Neural cell (in vitro differentiated cells): ENCODE measurements around the gene AHRR. TPM values are rescaled to one million over a fixed set of nuclear protein-coding genes. Genes with fewer than 3 reads are reported as not detected.

Experiments used
- H2AFZ ChIP-seq: fragments of 200-600, 300-800 bp; sonication (generic), shearing (Covaris generic); 2 replicates; pipeline ENCODE4 v1.6.0; 2014; ENCODE audit warnings: low read depth, mild to moderate bottlenecking, antibody characterized with exemption, low read length, moderate library complexity
- H3F3A ChIP-seq: fragments of 200-600 bp; shearing (Covaris generic); 2 replicates; pipeline ENCODE4 v1.6.1; 2016; ENCODE audit warnings: mild to moderate bottlenecking, moderate library complexity, mixed read lengths, antibody characterized with exemption, low read length; ENCODE audit not compliant: insufficient read depth, poor library complexity, severe bottlenecking
- H3K27ac ChIP-seq: fragments of 200-600, 300-800 bp; sonication (generic), shearing (Covaris generic); 2 replicates; pipeline ENCODE4 v1.5.1; 2014; ENCODE audit warnings: mild to moderate bottlenecking, low read length, moderate library complexity
- H3K27me3 ChIP-seq: fragments of 300-800, 200-600 bp; sonication (generic), shearing (Covaris generic); 2 replicates; pipeline ENCODE4 v1.6.0; 2014; ENCODE audit warnings: mild to moderate bottlenecking, low read depth, low read length, moderate library complexity; ENCODE audit not compliant: insufficient read depth
- H3K36me3 ChIP-seq: fragments of 300-800, 200-600 bp; sonication (generic), shearing (Covaris generic); 2 replicates; pipeline ENCODE4 v1.5.1; 2014; ENCODE audit warnings: mild to moderate bottlenecking, antibody characterized with exemption, low read length, moderate library complexity; ENCODE audit not compliant: insufficient read depth
- H3K4me2 ChIP-seq: fragments of 300-800, 200-600 bp; sonication (generic), shearing (Covaris generic); 2 replicates; pipeline ENCODE4 v1.6.0; 2014; ENCODE audit warnings: mild to moderate bottlenecking, low read length
- H3K4me3 ChIP-seq: fragments of 300-800, 200-600 bp; sonication (generic), shearing (Covaris generic); 2 replicates; pipeline ENCODE4 v1.5.1; 2014; ENCODE audit warnings: mild to moderate bottlenecking, low read length, moderate library complexity
- H3K79me2 ChIP-seq: fragments of 200-600 bp; shearing (Covaris generic); replicated peaks from 2 replicates; pipeline ENCODE4 v1.6.0; 2014; ENCODE audit warnings: mild to moderate bottlenecking, low read length, moderate library complexity; ENCODE audit not compliant: insufficient read depth
- H3K9ac ChIP-seq: fragments of 300-800, 200-600 bp; sonication (generic), shearing (Covaris generic); 2 replicates; pipeline ENCODE4 v1.6.1; 2016; ENCODE audit warnings: mild to moderate bottlenecking, low read length, mixed read lengths
- H3K9me2 ChIP-seq: fragments of 200-600 bp; shearing (Covaris generic); 2 replicates; pipeline ENCODE4 v1.6.1; 2016; ENCODE audit warnings: mild to moderate bottlenecking, low read length, mixed read lengths; ENCODE audit not compliant: insufficient read depth
- H3K9me3 ChIP-seq: fragments of 200-600, 300-800 bp; sonication (generic), shearing (Covaris generic); 2 replicates; pipeline ENCODE4 v1.6.1; 2016; ENCODE audit warnings: mild to moderate bottlenecking, mixed run types, low read length, moderate library complexity, mixed read lengths
- H4K20me1 ChIP-seq: fragments of 200-600 bp; shearing (Covaris generic); 2 replicates; pipeline ENCODE4 v1.6.1; 2016; ENCODE audit warnings: mild to moderate bottlenecking, mixed run types; ENCODE audit not compliant: insufficient read depth
- CTCF ChIP-seq: fragments of 450-650 bp; IDR thresholded peaks from 2 replicates; pipeline ENCODE4 v1.5.1; 2014; ENCODE audit warnings: antibody characterized with exemption, mild to moderate bottlenecking, moderate library complexity; ENCODE audit not compliant: poor library complexity, severe bottlenecking
- EP300 ChIP-seq: fragments of 450-650 bp; conservative IDR thresholded peaks from 2 replicates; pipeline ENCODE4 v1.6.1; 2014; ENCODE audit warnings: antibody characterized with exemption, mild to moderate bottlenecking, moderate library complexity; ENCODE audit not compliant: poor library complexity, severe bottlenecking
- EZH2 ChIP-seq: fragments of 200-600, 300-800 bp; shearing (Covaris generic), sonication (generic); IDR thresholded peaks from 2 replicates; pipeline ENCODE4 v1.6.1; 2014; ENCODE audit warnings: antibody characterized with exemption, low read length, borderline replicate concordance, mild to moderate bottlenecking; ENCODE audit not compliant: insufficient read depth, poor library complexity, severe bottlenecking
- MXI1 ChIP-seq: fragments of 450-650 bp; conservative IDR thresholded peaks from 2 replicates; pipeline ENCODE4 v1.6.1; 2014; ENCODE audit warnings: antibody characterized with exemption, mild to moderate bottlenecking; ENCODE audit not compliant: poor library complexity, severe bottlenecking
- POLR2AphosphoS5 ChIP-seq: IDR thresholded peaks from 2 replicates; pipeline ENCODE4 v1.6.1; 2012
- RAD21 ChIP-seq: fragments of 450-650 bp; conservative IDR thresholded peaks from 2 replicates; pipeline ENCODE4 v1.6.1; 2014; ENCODE audit warnings: antibody characterized with exemption, mild to moderate bottlenecking, moderate library complexity
- REST ChIP-seq: IDR thresholded peaks from 2 replicates; pipeline ENCODE4 v1.6.1; 2012; ENCODE audit warnings: borderline replicate concordance
- SMC3 ChIP-seq: fragments of 450-650 bp; conservative IDR thresholded peaks from 2 replicates; pipeline ENCODE4 v1.6.1; 2014; ENCODE audit warnings: antibody characterized with exemption, mild to moderate bottlenecking, moderate library complexity; ENCODE audit not compliant: poor library complexity
- TAF1 ChIP-seq: IDR thresholded peaks from 2 replicates; pipeline ENCODE4 v1.6.1; 2012; ENCODE audit warnings: low read depth
- polyA plus RNA-seq: library from polyadenylated mRNA; depleted of rRNA; stranded (reverse); fragments of >200 nt; gene quantifications from 2 replicates; pipeline ENCODE4 v1.2.3, GENCODE V29; 2014

The AHRR gene
- polyA plus RNA-seq, 1 donor from 2014 or later: 0.26 TPM

DNA sequence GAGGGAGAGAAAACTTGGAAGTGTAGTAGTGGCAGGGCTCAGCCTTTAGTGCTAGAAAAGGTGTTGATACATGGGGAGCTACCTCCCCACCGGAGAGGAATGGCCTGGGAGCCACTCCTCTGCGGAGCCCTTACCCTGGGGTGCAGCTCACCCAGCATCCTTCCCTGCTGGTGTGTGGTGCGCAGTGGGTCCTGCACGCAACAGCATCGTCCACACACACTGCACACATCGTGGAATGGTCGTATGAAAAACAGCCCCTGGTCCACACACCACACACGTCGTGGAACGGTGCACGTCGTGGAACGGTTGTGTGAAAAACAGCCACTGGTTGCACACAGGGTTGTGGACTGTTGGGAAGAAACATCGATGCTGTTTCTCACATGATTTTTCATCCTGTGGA lies 16.1 kb upstream of the AHRR start:
- no peaks in the 10 kb centered on the region for H3K9me2 ChIP-seq
- no peaks in the 10 kb centered on the region for H3K27me3 ChIP-seq
- H3K4me2 ChIP-seq: no peak overlapping the region
- no peaks in the 10 kb centered on the region for H3K9me3 ChIP-seq
- H3F3A ChIP-seq: no peaks in the 10 kb centered on the region
- no peak overlapping the region for H3K4me3 ChIP-seq
- H3K79me2 ChIP-seq: no peaks in the 10 kb centered on the region
- H3K36me3 ChIP-seq: no peaks in the 10 kb centered on the region
- H3K9ac ChIP-seq: no peak overlapping the region
- no peak for TF ChIP-seq SMC3
- TF ChIP-seq TAF1: no peak
- TF ChIP-seq CTCF: no peak
- TF ChIP-seq MXI1: no peak
- TF ChIP-seq RAD21: no peak
- TF ChIP-seq REST: no peak
- no peak for TF ChIP-seq EP300
- no peak for TF ChIP-seq POLR2AphosphoS5
- no peak for TF ChIP-seq EZH2
- H3K27ac ChIP-seq: no peak overlapping the region
- no peaks in the 10 kb centered on the region for H4K20me1 ChIP-seq
- H2AFZ ChIP-seq: no peak overlapping the region

DNA sequence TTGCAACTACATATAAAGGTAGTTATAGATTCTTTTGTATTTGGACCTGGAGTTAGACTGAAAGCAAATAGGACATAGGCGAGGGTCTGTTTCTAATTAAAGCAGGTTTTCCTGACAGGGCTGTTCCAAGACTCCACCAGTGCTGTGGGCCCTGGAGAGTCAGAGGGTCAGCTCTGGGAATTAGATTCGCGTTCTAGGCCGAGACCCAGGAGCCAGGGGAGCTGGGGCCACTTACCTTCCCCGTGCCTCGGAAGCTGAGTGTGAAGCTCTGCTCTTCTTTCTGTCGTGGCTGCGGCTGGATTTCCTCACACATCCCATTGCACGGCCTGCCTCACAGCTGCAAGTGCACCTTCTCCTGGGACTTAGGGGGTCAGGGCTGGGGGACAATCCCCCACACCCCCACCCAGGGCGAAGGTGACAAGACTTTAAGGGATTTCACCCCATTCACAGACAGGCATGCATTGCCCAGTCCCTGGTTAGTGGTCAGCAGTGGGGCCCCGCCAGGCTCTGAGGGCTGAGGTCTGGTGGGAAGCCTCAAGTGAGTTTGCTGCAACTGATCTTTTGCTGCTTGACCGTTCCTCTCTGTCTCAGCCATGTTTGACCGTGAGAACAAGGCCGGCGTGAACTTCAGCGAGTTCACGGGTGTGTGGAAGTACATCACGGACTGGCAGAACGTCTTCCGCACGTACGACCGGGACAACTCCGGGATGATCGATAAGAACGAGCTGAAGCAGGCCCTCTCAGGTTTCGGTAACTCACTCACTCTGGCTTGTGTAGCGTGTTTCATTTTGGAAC lies 15.3 kb upstream of the AHRR start:
- H3K4me3 ChIP-seq: no peak overlapping the region
- H3K9me2 ChIP-seq: no peaks in the 10 kb centered on the region
- H3K27me3 ChIP-seq: no peaks in the 10 kb centered on the region
- no peaks in the 10 kb centered on the region for H3K36me3 ChIP-seq
- H3K4me2 ChIP-seq: no peak overlapping the region
- H3K9ac ChIP-seq: no peak overlapping the region
- H2AFZ ChIP-seq: no peak overlapping the region
- H3K9me3 ChIP-seq: no peaks in the 10 kb centered on the region
- no peaks in the 10 kb centered on the region for H3K79me2 ChIP-seq
- TF ChIP-seq POLR2AphosphoS5 (no peak), CTCF (no peak), EZH2 (no peak), TAF1 (no peak), REST (no peak), SMC3 (no peak), MXI1 (no peak), RAD21 (no peak), EP300 (no peak)
- no peak overlapping the region for H3K27ac ChIP-seq
- H4K20me1 ChIP-seq: no peaks in the 10 kb centered on the region
- H3F3A ChIP-seq: no peaks in the 10 kb centered on the region
